GM12875 (cell line): ENCODE data around the gene ASCL2.

ENCODE experiments used
- H3K4me3 ChIP-seq: one replicate; pipeline ENCODE4 v1.5.1; 2011; ENCODE audit warnings: low read depth, low read length, control low read depth
- TF ChIP-seq, protein P1 (sequence below): IDR thresholded peaks from 2 replicates; pipeline ENCODE4 v1.5.1; 2011; ENCODE audit warnings: low read depth, mild to moderate bottlenecking, control low read depth, inconsistent platforms, low read length, moderate library complexity, borderline replicate concordance; ENCODE audit not compliant: insufficient read depth

Gene ASCL2

GRCh38 chr11:2265854-2266585 is 4.4 kb downstream of the ASCL2 start:
- TF ChIP-seq, protein P1, sequence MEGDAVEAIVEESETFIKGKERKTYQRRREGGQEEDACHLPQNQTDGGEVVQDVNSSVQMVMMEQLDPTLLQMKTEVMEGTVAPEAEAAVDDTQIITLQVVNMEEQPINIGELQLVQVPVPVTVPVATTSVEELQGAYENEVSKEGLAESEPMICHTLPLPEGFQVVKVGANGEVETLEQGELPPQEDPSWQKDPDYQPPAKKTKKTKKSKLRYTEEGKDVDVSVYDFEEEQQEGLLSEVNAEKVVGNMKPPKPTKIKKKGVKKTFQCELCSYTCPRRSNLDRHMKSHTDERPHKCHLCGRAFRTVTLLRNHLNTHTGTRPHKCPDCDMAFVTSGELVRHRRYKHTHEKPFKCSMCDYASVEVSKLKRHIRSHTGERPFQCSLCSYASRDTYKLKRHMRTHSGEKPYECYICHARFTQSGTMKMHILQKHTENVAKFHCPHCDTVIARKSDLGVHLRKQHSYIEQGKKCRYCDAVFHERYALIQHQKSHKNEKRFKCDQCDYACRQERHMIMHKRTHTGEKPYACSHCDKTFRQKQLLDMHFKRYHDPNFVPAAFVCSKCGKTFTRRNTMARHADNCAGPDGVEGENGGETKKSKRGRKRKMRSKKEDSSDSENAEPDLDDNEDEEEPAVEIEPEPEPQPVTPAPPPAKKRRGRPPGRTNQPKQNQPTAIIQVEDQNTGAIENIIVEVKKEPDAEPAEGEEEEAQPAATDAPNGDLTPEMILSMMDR: no peak
- H3K4me3 ChIP-seq: no peak overlapping the region

DNA sequence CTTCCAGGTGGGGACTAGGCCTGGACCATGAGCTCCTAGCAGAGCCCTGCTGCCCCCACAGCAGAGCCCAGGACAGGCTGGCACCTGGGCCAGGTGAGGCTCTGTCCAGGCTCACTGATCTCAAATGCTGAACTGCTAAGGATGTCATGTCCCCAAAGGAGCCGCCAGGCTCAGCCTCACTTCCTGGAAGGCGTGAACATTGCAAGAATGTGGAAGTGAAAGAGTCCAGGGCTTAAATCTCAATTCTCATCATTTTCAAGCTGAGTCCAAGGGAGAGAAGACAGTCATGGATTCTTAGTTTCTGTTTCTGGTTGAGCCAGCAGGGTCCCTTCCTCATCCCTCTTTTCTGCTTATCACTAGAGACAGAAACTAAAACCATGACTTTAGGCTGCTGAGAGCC is 5.0 kb downstream of the ASCL2 start:
- H3K4me3 ChIP-seq: no peak overlapping the region
- TF ChIP-seq, protein P1: no peak

DNA sequence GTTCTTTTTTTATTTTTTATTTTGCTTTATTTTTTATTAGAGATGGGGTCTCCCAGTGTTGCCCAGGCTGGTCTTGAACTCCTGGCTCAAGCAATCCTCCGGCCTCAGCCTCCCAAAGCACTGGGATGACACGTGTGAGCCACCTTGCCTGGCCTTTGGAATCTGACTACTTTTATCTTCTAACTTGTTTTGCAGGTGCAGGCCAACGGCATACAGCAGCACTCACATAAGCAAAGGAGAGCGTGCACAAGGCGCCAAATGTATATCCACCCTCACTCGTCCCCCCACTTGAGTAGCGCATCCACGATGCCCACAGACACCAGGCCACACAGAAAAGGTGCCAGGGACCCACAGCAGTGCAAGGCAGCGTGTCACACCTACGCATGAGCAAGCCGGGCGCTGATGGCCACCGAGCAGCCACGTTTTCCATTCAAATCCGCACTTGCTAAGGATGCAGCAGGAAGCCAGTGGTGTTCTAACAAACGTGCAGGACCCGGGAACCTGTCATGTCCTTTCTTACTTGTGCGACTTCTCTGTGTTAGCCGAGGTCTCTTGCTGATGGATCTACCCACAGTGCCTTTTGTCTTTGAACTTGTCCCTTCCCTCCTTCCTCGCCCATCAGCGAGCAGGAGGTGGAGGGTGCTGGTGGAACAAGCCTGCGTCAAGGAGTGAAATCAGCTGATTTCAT is 5.9 kb downstream of the ASCL2 start:
- TF ChIP-seq, protein P1: no peak
- no peak overlapping the region for H3K4me3 ChIP-seq

GRCh38 chr11:2263724-2264360 is 6.5 kb downstream of the ASCL2 start:
- TF ChIP-seq, protein P1: no peak
- no peak overlapping the region for H3K4me3 ChIP-seq

DNA sequence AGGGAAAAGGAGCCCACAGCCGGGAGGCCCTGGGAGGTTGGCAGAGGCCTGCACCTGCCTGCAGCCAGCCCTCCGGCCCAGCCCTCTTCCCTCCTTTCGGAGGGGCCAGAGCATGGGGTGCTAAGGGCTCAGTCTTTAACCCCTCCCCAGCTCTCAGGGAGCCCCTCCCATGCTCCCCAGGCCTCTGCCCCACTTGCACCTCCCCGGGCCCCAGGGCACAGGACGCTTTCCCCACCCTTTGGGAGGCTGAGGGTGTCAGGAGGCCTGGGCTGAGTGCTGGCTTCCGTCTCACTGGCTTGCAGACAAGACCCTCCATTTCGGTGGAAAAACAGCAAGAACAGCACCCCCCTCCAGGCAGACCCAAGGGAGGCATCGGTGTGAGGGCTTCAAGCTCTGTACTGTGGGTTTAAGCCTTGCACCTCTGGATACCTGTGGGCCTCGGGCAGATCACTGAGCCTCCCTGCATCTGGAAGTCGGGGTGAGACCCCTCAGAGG is 7.3 kb downstream of the ASCL2 start:
- no peak overlapping the region for H3K4me3 ChIP-seq
- TF ChIP-seq, protein P1: no peak

DNA sequence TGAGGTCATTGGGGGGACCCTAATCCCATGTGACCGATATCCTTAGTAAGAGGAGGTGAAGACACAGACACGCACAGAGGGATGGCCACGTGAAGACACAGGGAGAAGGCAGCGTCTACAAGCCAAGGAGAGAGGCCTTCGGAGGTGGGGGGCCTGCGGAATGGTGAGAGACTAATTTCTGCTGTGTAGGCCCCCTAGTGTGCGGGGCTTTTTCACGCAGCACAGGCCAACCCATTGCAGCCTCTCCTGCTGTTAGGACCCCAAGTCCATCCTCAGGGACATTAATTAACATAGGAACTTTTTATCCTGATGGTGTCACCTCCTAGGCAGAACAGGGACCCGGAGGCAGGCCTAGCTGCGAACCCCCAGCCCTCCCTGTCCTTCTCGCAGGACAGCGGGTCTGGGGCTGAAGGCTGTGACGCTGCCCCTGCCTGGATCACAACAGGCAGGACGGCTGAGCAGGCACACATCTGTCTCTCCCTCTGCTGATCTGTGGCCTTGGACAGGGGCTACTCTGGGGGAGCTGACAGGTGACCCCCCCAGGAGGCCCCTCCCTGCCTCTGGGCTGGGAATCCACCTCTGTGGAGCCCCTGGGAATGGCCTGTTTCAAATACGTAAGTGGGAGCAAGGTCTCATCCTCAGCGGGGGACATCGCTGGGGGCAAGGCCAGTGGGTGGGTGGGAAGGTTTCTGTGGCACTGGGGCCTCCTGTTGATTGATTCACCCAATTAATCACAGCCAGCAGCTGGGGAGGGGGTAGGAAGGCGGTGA is 7.9 kb downstream of the ASCL2 start:
- H3K4me3 ChIP-seq: no peak overlapping the region
- TF ChIP-seq, protein P1: no peak
